Choroid plexus epithelial cell (primary cell): ENCODE results near the gene CA5B.
"Not testable (repeated sequence)": the region's sequence is repeated elsewhere in the genome, so short reads cannot be mapped to it uniquely, and the experiment has no call there.

ENCODE experiments used
- DNase-seq: peaks from one replicate; pipeline ENCODE4 v3.0.0-alpha.2; 2010; ENCODE audit warnings: low read depth
- H3K4me3 ChIP-seq: 2 replicates; pipeline ENCODE4 v1.5.1; 2011; ENCODE audit warnings: low read depth, mild to moderate bottlenecking, control low read depth, low read length, moderate library complexity
- TF ChIP-seq, protein P1 (sequence below): conservative IDR thresholded peaks from 2 replicates; pipeline ENCODE4 v1.5.1; 2011; ENCODE audit warnings: low read depth, mild to moderate bottlenecking, control low read depth, inconsistent platforms, low read length, moderate library complexity

CA5B gene, protein sequence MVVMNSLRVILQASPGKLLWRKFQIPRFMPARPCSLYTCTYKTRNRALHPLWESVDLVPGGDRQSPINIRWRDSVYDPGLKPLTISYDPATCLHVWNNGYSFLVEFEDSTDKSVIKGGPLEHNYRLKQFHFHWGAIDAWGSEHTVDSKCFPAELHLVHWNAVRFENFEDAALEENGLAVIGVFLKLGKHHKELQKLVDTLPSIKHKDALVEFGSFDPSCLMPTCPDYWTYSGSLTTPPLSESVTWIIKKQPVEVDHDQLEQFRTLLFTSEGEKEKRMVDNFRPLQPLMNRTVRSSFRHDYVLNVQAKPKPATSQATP

DNA sequence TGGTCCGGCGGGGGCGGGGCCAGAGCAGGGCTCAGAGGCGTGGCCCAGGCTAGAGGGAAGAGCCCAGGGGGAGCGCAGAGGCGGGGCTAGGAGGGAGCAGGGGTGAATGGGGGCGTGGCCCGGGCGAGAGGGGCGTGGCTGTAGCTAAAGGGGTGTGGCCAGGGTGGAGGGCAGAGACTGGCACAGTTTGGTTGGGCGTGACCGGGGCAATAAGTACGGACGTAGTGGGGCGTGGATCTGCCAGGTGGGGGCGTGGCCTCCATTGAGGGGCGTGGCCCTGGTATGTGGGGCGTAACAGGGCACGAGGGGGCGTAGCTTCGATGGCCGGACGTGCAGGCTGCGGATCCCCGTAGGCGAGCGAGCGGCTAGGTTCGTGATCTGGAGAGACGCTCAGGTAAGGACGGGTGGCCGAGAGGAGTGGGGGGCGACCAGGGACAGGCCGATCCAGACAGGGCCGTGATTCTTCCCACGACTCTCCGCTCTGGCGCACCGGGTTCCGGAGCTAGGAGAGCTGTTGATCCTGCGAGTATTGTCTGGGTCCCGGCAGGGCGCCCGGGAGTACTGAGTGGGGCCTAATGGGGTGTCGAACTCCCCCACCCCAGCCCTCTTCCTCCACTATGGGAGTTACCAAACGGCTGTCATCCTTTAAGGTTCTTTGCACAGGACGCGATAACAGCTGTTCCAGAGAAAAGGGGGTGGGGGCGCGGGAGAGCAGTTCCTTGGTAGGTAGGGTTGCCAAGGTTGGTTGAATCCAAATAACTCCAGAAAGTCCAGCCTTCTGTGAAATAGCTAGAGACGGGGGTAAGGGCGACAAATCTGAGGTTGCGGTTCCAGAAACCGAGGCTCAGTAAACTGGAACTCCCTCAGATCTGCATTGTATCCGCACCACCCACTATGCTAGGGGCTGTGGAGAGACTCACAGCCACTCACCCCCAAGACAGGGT, at the start of gene CA5B:
CA5B (plus strand) TSS at position 312 of the 944 bp plus-strand sequence. CDS start 11,754 bp downstream, outside the sequence.
- TF ChIP-seq, protein P1, sequence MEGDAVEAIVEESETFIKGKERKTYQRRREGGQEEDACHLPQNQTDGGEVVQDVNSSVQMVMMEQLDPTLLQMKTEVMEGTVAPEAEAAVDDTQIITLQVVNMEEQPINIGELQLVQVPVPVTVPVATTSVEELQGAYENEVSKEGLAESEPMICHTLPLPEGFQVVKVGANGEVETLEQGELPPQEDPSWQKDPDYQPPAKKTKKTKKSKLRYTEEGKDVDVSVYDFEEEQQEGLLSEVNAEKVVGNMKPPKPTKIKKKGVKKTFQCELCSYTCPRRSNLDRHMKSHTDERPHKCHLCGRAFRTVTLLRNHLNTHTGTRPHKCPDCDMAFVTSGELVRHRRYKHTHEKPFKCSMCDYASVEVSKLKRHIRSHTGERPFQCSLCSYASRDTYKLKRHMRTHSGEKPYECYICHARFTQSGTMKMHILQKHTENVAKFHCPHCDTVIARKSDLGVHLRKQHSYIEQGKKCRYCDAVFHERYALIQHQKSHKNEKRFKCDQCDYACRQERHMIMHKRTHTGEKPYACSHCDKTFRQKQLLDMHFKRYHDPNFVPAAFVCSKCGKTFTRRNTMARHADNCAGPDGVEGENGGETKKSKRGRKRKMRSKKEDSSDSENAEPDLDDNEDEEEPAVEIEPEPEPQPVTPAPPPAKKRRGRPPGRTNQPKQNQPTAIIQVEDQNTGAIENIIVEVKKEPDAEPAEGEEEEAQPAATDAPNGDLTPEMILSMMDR: no peak
- H3K4me3 ChIP-seq: peak within 1 kb of the TSS; percentile 63
- DNase-seq: peak; percentile 88

DNA sequence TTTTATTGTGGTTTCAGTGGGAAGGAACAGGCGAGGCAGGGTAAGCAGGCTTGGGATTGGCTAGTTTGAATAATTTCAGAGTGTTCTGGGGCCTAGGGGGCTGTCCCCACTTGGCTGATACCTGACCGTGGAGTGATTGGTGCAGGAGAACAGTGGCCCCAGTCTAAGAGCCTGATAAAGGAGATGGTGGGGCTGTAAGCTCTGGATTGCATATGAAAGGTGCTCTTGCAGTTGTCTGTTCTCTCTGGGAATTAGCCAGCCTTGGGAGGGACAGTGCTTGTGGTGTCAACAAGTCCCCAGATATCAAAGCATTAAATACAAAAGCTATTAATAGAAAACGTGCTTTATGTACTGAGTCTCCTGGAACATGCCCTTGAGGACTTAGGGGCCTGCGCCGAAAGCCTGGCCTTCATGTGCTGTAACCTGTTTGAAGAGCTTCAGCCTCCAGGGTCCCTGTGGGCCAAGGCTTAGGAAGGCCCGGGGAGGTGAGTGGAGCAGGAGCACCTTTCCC, 43.1 kb upstream of the CA5B start:
- DNase-seq: no peak
- TF ChIP-seq, protein P1: no peak
- no peak overlapping the region for H3K4me3 ChIP-seq

DNA sequence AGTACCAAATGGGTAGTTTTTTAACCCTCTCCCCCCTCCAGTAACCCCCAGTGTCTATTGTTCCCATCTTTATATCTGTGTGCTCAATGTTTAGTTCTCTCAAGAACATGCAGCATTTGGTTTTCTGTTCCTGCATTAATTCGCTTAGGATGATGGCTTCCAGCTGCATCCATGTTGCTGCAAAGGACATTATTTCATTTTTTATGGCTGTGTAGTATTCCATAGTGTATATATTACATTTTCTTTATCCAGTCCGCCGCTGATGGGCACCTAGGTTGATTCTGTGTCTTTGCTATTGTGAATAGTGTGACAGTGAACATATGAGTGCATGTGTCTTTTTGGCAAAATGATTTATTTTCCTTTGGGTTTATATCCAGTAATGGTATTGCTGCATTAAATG, 41.6 kb upstream of the CA5B start:
- H3K4me3 ChIP-seq: no peak overlapping the region
- DNase-seq: no peak
- TF ChIP-seq, protein P1: no peak

DNA sequence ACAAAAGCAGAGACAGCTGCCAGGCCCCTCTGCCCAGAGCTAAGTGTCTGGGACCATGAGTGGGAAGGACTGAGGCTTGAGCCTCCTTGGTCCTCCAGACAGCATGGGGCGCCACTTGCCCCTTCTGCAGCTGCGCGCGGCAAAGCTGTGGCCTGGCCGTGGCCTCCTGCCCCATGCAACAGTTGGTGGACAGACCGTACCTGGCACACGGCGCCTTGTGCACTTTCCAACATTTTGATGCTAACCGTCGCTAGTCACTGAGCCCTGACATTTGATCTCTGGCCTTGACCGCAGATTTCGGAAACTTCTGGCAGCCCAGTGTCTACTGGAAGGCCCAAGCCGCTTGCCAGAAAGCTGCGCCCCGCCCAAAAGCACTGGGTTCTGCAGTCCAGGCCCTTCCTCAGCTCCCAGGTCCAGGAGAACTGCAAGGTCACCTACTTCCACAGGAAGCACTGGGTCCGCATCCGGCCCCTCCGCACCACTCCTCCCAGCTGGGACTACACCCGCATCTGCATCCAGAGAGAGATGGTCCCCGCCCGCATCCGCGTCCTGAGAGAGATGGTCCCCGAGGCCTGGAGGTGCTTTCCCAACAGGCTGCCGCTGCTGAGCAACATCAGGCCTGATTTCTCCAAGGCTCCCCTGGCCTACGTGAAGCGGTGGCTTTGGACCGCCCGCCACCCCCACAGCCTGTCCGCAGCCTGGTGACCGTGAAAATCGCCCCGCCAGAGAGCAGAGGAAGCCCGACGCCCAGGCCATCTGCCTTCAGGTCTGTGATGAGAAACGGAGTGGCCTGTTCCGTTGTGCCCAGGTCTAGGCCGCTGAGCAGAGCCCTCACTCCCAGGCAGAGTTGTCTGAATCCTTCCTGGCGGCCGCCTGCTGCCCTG, 35.3 kb upstream of the CA5B start:
- TF ChIP-seq, protein P1: no peak
- no peak for DNase-seq
- no peak overlapping the region for H3K4me3 ChIP-seq

DNA sequence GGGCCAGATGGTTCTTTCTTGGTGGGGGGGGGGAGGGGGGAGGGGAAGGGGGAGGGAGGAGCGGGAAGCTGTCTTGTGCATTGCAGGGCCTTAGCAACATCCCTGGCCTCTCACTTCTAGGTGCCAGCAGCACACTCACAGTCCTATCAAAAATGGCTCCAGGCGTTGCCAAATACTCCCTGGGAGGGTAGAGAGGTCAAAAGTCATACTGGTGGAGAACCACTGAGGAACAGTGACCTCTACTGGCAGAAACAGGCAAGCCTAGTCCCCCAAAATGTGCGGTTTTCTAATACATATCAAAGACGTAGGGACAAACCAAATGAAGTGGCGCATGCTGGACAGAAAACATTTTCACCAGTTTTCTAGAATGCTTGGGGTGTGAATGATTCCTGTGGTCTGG, 34.3 kb upstream of the CA5B start:
- H3K4me3 ChIP-seq, DNase-seq: not testable (repeated sequence)

DNA sequence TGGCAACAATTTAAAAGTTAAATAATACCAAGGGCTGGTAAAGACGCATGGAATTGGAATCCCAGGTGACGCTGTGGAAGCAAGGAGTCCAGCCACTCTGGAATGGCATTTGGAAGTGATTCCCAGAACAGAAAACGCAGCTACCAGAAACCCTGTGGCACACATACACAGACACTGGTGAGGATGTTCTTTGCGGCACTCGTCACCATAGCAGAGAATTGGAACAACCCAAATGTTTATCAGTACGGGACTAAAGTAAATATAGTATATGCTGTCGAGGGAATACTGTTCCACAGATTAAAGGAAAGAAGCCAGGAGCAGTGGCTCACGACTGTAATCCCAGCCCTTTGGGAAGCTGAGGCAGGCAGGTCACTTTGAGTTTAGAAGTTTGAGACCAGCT, 33.8 kb upstream of the CA5B start:
- not testable (repeated sequence) for DNase-seq, H3K4me3 ChIP-seq

DNA sequence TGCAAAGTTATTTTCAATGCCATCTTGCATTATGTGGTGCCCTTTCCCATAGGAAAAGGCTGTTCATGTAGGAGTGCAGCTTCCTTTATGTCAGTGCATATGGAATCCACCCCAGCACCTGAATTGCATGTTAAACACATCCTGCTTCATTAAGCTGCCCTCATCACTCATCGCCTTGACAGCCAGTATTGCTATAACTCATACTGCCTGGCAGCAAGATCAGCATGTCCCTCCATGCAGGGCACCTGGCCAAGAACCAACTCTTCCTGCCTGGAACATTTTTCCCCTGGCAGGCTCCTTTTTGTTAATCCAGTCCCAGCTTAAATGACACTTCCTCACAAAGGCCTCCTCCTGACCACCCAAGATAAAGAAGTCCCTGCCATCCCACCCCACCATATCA, 23.5 kb upstream of the CA5B start:
- H3K4me3 ChIP-seq: no peak overlapping the region
- TF ChIP-seq, protein P1: no peak
- DNase-seq: no peak
